ENCODE results near the gene TBX4. TPM values are rescaled to one million over a fixed set of nuclear protein-coding genes. Genes with fewer than 3 reads are reported as not detected.

Gene TBX4
- total and polyA plus RNA-seq, 2 of the 13 experiments (the other 11 are each of a cell fraction or from before 2014, with no cell fraction given), result 0.11 to 1.1 TPM

GRCh38 chr17:61484174-61484573 lies 32.0 kb downstream of the TBX4 start (continued):
- TF ChIP-seq ARID5B (CRISPR knock-in tag; IDR thresholded peaks at IDR 0.05) (no peak), ZMYM2 (CRISPR knock-in tag; IDR thresholded peaks at IDR 0.05) (no peak), ZFP62 (CRISPR knock-in tag; IDR thresholded peaks at IDR 0.05) (no peak)

- ChIA-PET CTCF (ENCODE audit: low intra/inter-chr PET ratio, low total read pairs) (no interaction called here), POLR2A (no interaction called here)
- Histone ChIP-seq H3K4me2 (ENCODE audit: low read depth, low read length) (no peak overlapping the region), H3K4me1 (ENCODE audit: insufficient read depth, low read length) (peaks cover 51% of the 10 kb centered on the region), H2AFZ (ENCODE audit: low read length) (no peak overlapping the region), H3K9me3 (ENCODE audit: low read length) (no peaks in the 10 kb centered on the region), H4K20me1 (ENCODE audit: insufficient read depth, low read length) (no peaks in the 10 kb centered on the region), H3K9ac (ENCODE audit: insufficient read depth, low read depth, low read length) (no peak overlapping the region), H3K79me2 (ENCODE audit: insufficient read depth, low read length) (no peaks in the 10 kb centered on the region), H3K36me3 (replicated peaks in 1 of 2; ENCODE audit: control insufficient read depth in 1 of 2, insufficient read depth in 2 of 2, low read length in 2 of 2) (no peaks in the 10 kb centered on the region), H3K27me3 (ENCODE audit: control insufficient read depth in 1 of 2, insufficient read depth in 2 of 2, low read length in 2 of 2) (no peaks in the 10 kb centered on the region), H3K4me3 (replicated peaks in 1 of 3; ENCODE audit: insufficient read depth in 1 of 3, low read depth in 2 of 3, low read length in 3 of 3) (no peak overlapping the region), H3K27ac (ENCODE audit: extremely low read length, insufficient read depth, low read length) (no peak overlapping the region)
- BruUV-seq (replicated peaks), result no TSS peak
- intact Hi-C loops (cut with micrococcal nuclease; ENCODE audit: unreplicated experiment) (no loop called here), in situ Hi-C loops (cut with HindIII; ENCODE audit: extremely low pct_ligation_motif_present, low pct_unique_long_range_greater_than_20kb) (no loop called here)
- no peak for DNase-seq (ENCODE audit: low spot score)
- no peak for ATAC-seq
- WGBS (ENCODE audit: low lambda C conversion rate), result 86% methylated on average over 8 of the region's 8 CpGs
- TF ChIP-seq KDM3A (CRISPR knock-in tag; IDR thresholded peaks at IDR 0.05; ENCODE audit: low read depth) (no peak), KLF16 (CRISPR knock-in tag; IDR thresholded peaks at IDR 0.05) (0 out of 4 replicates have a peak, but pooled peaks of 1 of the 2 experiments have one; percentile 37)
- FAIRE-seq, result no peak
These were observed 33.0 kb downstream of the TBX4 start for GRCh38 chr17:61485067-61485775.

All from HepG2 (cell line).